Superior temporal gyrus (tissue), 1 donor: ENCODE measurements around the gene ATPAF2.
A peak's percentile ranks its signal among the peaks of the same experiment; 100 is the strongest.

ENCODE experiments used
- DNase-seq: peaks from one replicate; pipeline ENCODE4 v3.0.0-alpha.2; 2016; ENCODE audit errors: extremely low spot score

ATPAF2 gene

GRCh38 chr17:18039535-18040260, 730 bp upstream of the ATPAF2 start:
- DNase-seq: no peak

- peak; percentile 27 for DNase-seq
Observed at GRCh38 chr17:18038149-18038850, 668 bp downstream of the ATPAF2 start.

GRCh38 chr17:18037486-18037885, 1.5 kb downstream of the ATPAF2 start:
- no peak for DNase-seq

GRCh38 chr17:18035704-18036103, 3.3 kb downstream of the ATPAF2 start:
- DNase-seq: no peak

GRCh38 chr17:18033442-18034099, 5.4 kb downstream of the ATPAF2 start:
- peak; percentile 92 for DNase-seq

DNA sequence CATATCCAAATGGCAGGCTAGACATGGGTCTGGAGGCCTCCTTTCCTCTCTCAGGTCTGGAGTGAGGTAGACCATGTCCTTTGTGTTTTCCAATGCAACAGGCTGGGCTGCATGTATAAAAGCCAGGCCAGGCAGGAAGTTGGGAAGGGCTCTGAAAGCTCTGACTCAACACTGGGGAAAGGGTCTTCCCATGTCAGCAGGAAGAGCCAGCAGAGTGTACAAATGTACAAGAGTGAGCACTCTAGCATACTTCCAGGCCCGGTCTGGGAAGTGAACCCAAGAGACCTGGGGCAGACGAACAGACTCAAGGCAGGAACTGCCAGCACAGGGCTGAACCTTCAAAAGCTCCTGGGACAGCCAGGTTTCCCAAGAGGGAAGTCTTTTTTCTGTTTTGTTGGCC, 7.0 kb downstream of the ATPAF2 start:
- no peak for DNase-seq

GRCh38 chr17:18028952-18029540, 9.9 kb downstream of the ATPAF2 start:
- no peak for DNase-seq

GRCh38 chr17:18028114-18028951, 10.6 kb downstream of the ATPAF2 start:
- no peak for DNase-seq

GRCh38 chr17:18027280-18027679, 11.7 kb downstream of the ATPAF2 start:
- no peak for DNase-seq

DNA sequence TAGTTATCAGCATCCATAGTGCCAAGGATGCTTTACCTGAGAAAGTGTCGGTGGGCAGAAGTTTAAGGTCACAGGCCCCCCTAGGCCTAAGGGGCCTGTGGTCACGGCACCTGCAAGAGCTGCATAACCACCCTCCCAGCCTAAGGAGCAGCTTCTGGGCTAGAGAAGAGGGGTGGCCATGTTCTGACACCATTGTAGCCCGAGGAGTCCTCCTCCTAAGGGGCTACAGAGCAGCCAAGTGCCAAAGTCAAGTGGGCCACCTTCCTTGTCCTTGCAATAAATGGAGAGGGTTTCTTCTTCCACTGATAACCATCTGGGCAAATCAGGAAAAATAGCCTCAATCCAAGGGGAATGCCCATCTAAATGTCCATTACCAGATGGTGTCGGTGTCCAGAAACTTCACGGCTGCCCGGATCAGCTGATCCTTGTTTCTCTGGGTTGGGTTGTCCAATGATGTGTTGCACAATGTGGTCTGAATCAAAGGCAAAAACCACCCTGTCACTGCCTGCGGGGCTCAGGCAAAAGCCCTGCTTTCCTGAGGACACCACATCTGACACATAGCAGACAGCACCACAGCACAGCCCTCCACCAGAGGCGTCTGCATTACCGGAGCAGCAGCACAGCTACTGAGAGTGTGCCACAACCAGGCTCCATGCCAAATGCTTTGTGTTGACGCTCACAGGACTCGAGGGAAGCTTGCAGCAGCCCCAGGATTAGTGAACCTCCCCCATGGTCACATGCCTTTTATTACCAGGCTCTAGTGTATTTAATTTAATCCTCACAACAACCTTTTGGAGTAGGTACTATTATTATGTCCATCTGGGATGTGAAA, 12.8 kb downstream of the ATPAF2 start:
- peak; percentile 73 for DNase-seq

DNA sequence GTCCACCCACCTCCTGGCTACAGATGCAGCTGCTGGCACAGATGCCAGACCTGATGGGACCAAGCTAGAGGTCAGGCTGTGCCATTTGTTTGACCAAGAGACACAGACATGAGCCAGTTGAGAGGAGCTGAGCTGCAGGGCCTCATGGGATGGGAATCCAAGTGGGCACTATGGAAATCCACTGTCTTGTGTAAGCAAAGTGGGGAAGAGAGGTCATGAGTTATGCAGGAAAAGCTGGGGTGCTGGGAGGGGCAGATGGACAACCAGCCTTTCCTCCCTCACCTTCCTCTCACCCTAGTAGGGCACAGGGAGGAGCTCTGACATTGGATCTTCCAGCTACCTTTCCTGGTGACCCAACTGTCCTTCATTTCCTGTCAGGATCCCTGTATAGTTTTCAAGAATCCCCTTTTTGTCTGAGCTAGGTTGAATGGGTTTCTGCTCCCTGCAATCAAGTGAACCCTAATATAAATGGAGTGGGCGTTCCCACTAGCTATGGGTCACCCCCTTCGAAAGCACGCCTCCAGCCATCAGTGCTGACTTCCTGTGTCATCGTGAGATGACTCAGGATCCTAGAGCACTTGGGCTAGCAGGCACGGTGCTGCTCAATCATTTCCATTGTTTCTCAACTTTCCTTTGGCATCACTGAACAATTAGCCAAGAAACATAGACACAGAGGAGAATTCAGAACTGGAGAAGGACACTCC, 13.6 kb downstream of the ATPAF2 start:
- DNase-seq: peak; percentile 29

DNA sequence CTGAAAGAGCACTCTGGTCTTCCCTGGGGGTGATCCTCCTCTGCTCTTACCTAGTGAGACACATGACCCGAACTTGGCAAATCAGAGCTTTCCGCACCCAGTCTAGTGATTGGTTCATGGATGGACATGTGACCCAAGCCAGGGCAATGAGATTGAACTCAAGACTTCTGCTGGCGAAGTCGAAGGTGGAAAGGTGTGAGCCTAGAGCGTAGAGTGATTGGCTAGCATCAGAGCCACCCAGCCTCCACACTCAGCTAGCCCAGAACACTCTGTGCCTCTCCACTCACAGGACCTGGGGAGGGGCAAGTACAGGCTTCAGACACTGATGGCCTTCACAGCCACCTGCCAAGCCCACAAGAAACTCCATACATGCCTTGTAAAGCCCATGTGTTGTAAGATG, 17.6 kb downstream of the ATPAF2 start:
- no peak for DNase-seq

GRCh38 chr17:18020971-18021370, 18.0 kb downstream of the ATPAF2 start:
- DNase-seq: no peak

- DNase-seq: no peak
Observed at GRCh38 chr17:18019838-18020154, 19.2 kb downstream of the ATPAF2 start.

- no peak for DNase-seq
Observed at GRCh38 chr17:18018411-18018921, 20.5 kb downstream of the ATPAF2 start.

DNA sequence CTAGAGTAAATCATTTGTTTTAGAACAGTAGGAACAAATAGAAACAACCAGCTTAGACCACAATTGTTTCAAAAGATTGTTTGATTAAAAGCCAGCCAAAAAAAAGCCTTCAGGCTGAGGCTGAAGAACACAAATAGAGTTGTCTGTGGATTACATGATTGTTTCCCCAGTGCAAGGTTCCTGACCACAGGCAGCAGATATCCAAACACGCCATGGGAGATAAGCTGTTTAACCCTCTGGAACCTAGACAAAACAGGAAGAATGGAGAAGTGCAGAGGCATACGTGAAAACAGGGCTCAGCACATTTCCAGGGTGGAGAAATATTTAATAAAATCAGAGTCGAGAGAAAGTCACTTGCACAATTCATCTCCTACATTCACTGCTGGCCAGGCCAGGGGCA, 21.0 kb downstream of the ATPAF2 start:
- DNase-seq: no peak

GRCh38 chr17:18016426-18016825, 22.5 kb downstream of the ATPAF2 start:
- DNase-seq: no peak

- DNase-seq: no peak
Observed at GRCh38 chr17:18015593-18015992, 23.4 kb downstream of the ATPAF2 start.

DNA sequence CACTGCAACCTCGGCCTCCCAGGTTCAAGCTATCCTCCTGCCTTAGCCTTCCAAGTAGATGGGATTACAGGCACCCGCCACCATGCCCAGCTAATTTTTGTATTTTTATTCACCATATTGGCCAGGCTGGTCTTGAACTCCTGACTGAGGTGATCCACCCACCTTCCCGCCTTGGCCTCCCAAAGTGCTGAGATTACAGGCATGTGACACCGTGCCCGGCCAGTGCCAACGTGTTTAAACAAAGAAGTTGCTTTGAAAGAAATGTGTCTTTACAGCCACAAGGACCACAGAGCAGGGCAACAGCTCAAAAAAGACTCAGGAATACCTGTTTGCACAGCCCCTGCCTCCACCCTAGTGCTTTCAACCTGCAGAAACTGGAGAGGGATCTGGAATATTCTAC, 25.0 kb downstream of the ATPAF2 start:
- no peak for DNase-seq

GRCh38 chr17:18011286-18011685, 27.7 kb downstream of the ATPAF2 start:
- DNase-seq: no peak
